ENCODE data around the gene TMED1.
"Not testable (repeated sequence)": the region's sequence is repeated elsewhere in the genome, so short reads cannot be mapped to it uniquely, and the experiment has no call there.

- not testable (repeated sequence) for TF ChIP-seq POLR2AphosphoS5 (IDR thresholded peaks at IDR 0.05); CTCF (IDR thresholded peaks at IDR 0.05 in 8 of 11, conservative IDR thresholded peaks at IDR 0.05 in 3 of 11)
Measured at GRCh38 chr19:10837649-10838048, 1.6 kb upstream of the TMED1 start.
